ENCODE data around the gene CDH4. TPM values are rescaled to one million over a fixed set of nuclear protein-coding genes. Genes with fewer than 3 reads are reported as not detected.

CDH4 gene
- total and polyA plus RNA-seq, 2 donors (not counting 1 experiment from before 2014, with no cell fraction given) = not detected

DNA sequence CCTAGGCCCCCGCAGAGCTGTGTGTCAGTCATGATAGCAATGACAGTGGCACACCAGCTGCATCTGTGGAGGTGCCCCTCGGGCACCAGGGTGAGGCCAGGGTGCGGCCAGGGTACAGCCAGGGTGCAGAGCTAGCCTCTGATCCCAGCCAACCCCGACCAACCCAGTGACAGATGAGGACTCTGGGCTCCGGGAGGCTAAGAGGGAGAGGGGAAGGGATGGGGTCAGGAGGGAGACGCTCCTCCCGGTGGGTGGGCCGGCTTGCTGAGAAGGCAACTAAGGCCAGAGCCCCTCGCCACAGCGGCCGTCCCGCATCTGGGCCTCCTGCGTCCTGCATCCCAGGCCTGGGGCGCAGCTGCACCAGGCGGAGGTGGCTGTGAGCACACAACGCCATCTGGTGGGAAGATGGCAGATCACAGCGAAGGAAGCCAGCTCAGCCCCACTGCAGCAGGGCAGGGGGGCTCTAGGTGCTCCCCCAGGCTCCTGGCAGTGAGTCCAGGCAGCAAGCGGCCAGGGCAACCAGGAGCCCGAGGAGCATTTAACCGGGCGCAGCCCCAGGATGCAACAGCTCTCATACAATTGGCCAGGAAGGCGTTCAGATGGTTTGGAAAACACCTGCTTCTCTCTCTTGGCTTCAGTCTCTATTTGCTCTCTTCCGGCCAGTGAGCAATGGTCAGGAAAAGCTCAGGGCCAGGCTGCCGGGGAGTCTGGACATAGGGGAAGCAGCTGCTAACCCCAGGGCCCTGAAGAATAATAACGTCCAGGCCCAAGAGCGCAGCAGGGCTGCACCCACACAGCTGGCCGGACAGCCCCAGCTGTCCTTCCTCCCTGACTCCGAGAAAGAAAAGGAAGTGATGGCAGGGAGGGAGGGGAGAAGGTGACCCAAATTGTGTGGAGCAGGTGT is 644.2 kb downstream of the CDH4 start:
- no peaks in the 10 kb centered on the region for H3K9me3 Mint-ChIP-seq (ENCODE audit: insufficient read depth)

More for the DNA sequence above, 644.2 kb downstream of the CDH4 start:
- Mint-ChIP-seq H3K27me3 (peaks cover 3% of the 10 kb centered on the region), H3K27ac (no peak overlapping the region), H3K4me1 (no peaks in the 10 kb centered on the region), H3K4me3 (no peak overlapping the region)
- Histone ChIP-seq H3K27ac (ENCODE audit: low read length in 2 of 2) (no peak overlapping the region), H3K9me3 (ENCODE audit: control extremely low read depth in 1 of 3, control insufficient read depth in 2 of 3, insufficient read depth in 1 of 3, low read length in 2 of 3) (peaks cover 0 to 4% (median 0%) of the 10 kb centered on the region in 3 donors), H3K4me1 (ENCODE audit: control insufficient read depth in 2 of 2, insufficient read depth in 2 of 2, low read length in 2 of 2) (no peaks in the 10 kb centered on the region), H4K20me1 (ENCODE audit: control insufficient read depth, insufficient read depth, low read length, poor library complexity, severe bottlenecking) (no peaks in the 10 kb centered on the region), H3K4me3 (ENCODE audit: control extremely low read depth in 1 of 5, extremely low read depth in 1 of 5, insufficient read depth in 1 of 5, low read depth in 2 of 5, low read length in 4 of 5) (no peak overlapping the region), H3K79me2 (ENCODE audit: control insufficient read depth, insufficient read depth, low read length) (no peaks in the 10 kb centered on the region), H3K4me2 (replicated peaks; ENCODE audit: low read depth, low read length, poor library complexity, severe bottlenecking) (no peak overlapping the region), H3K9ac (ENCODE audit: low read length) (no peak overlapping the region), H3K36me3 (replicated peaks in 1 of 2; ENCODE audit: control extremely low read depth in 1 of 2, control insufficient read depth in 1 of 2, extremely low read depth in 1 of 2, insufficient read depth in 2 of 2, low read length in 1 of 2) (no peaks in the 10 kb centered on the region), H2AFZ (ENCODE audit: insufficient read depth, low read depth, low read length, poor library complexity, severe bottlenecking) (no peak overlapping the region), H3K27me3 (replicated peaks in 1 of 4; ENCODE audit: control extremely low read depth in 1 of 4, control insufficient read depth in 3 of 4, insufficient read depth in 4 of 4, low read length in 3 of 4) (no peaks in the 10 kb centered on the region)
- POLR2A ChIA-PET = no interaction called here
- WGBS (ENCODE audit: insufficient coverage) = 41% methylated on average over 27 of the region's 28 CpGs
- no peak for TF ChIP-seq EZH2 (IDR thresholded peaks at IDR 0.05; ENCODE audit: borderline replicate concordance, insufficient read depth, low read depth, low read length, poor library complexity, severe bottlenecking)
- TF ChIP-seq, protein P1, sequence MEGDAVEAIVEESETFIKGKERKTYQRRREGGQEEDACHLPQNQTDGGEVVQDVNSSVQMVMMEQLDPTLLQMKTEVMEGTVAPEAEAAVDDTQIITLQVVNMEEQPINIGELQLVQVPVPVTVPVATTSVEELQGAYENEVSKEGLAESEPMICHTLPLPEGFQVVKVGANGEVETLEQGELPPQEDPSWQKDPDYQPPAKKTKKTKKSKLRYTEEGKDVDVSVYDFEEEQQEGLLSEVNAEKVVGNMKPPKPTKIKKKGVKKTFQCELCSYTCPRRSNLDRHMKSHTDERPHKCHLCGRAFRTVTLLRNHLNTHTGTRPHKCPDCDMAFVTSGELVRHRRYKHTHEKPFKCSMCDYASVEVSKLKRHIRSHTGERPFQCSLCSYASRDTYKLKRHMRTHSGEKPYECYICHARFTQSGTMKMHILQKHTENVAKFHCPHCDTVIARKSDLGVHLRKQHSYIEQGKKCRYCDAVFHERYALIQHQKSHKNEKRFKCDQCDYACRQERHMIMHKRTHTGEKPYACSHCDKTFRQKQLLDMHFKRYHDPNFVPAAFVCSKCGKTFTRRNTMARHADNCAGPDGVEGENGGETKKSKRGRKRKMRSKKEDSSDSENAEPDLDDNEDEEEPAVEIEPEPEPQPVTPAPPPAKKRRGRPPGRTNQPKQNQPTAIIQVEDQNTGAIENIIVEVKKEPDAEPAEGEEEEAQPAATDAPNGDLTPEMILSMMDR (IDR thresholded peaks at IDR 0.05) = peak; percentile 51
- intact Hi-C loops (cut with micrococcal nuclease) = no loop called here
- ATAC-seq (ENCODE audit: low read depth) (no peak), DNase-seq (peak; percentile 23)
- CTCF ChIA-PET = interaction anchor here (1.2 to 1.4 kb wide), 4 partner anchors 9 to 1949 kb away, joined by 3 to 10 read pairs (median 4); no protein-coding TSS in a partner anchor

Measured in B cell (primary cell).